Chondrocyte (in vitro differentiated cells): ENCODE results near the gene TENT4A. TPM values are rescaled to one million over a fixed set of nuclear protein-coding genes. Genes with fewer than 3 reads are reported as not detected.

Experiments used
- DNase-seq: peaks from one replicate; pipeline ENCODE4 v3.0.0; 2021; ENCODE audit warnings: mixed read lengths, low spot score
- H3K27ac Mint-ChIP-seq: one replicate; pipeline ENCODE4 v1.8.0; 2021; ENCODE audit warnings: mild to moderate bottlenecking, moderate library complexity, mixed read lengths; ENCODE audit not compliant: unreplicated experiment
- H3K27me3 Mint-ChIP-seq: 2 replicates; pipeline ENCODE4 v1.8.0; 2021; ENCODE audit warnings: low read depth, mixed read lengths
- H3K36me3 Mint-ChIP-seq: 2 replicates; pipeline ENCODE4 v1.8.0; 2021; ENCODE audit warnings: low read depth, mixed read lengths
- H3K4me1 Mint-ChIP-seq: 2 replicates; pipeline ENCODE4 v1.8.0; 2021; ENCODE audit warnings: low read depth, mild to moderate bottlenecking, mixed read lengths
- H3K4me3 Mint-ChIP-seq: one replicate; pipeline ENCODE4 v1.8.0; 2021; ENCODE audit warnings: mild to moderate bottlenecking, moderate library complexity, mixed read lengths; ENCODE audit not compliant: unreplicated experiment
- H3K9me3 Mint-ChIP-seq: 2 replicates; pipeline ENCODE4 v1.8.0; 2021; ENCODE audit warnings: low read depth, mixed read lengths
- CTCF ChIP-seq: fragments of 200-600 bp; sonication (generic); IDR thresholded peaks from 2 replicates; pipeline ENCODE4 v1.5.0; 2021; ENCODE audit warnings: antibody characterized with exemption, mild to moderate bottlenecking, moderate library complexity
- total RNA-seq: library from RNA; stranded (reverse); gene quantifications from 3 replicates; pipeline ENCODE4 v1.2.1, GENCODE V29; 2021

TENT4A gene
- total RNA-seq, 1 donor from 2014 or later = 21.5 TPM

GRCh38 chr5:6698696-6699095 is 14.5 kb upstream of the TENT4A start:
- peaks cover 3% of the 10 kb centered on the region for H3K36me3 Mint-ChIP-seq
- no peak overlapping the region for H3K4me3 Mint-ChIP-seq
- H3K4me1 Mint-ChIP-seq = peaks cover 5% of the 10 kb centered on the region
- TF ChIP-seq CTCF = no peak
- no peaks in the 10 kb centered on the region for H3K9me3 Mint-ChIP-seq
- H3K27ac Mint-ChIP-seq = no peak overlapping the region
- peaks cover 21% of the 10 kb centered on the region for H3K27me3 Mint-ChIP-seq
- DNase-seq = no peak

- Mint-ChIP-seq H3K4me3 (no peak overlapping the region), H3K27ac (no peak overlapping the region), H3K9me3 (no peaks in the 10 kb centered on the region), H3K27me3 (peaks cover 18% of the 10 kb centered on the region), H3K36me3 (peaks cover 3% of the 10 kb centered on the region), H3K4me1 (peaks cover 12% of the 10 kb centered on the region)
- DNase-seq = no peak
- TF ChIP-seq CTCF = no peak
Observed at GRCh38 chr5:6699357-6699756, 13.9 kb upstream of the TENT4A start.

- peaks cover 3% of the 10 kb centered on the region for H3K36me3 Mint-ChIP-seq
- H3K9me3 Mint-ChIP-seq = no peaks in the 10 kb centered on the region
- no peak overlapping the region for H3K27ac Mint-ChIP-seq
- no peak for DNase-seq
- H3K27me3 Mint-ChIP-seq = peaks cover 17% of the 10 kb centered on the region
- peaks cover 20% of the 10 kb centered on the region for H3K4me1 Mint-ChIP-seq
- no peak for TF ChIP-seq CTCF
- no peak overlapping the region for H3K4me3 Mint-ChIP-seq
Observed at GRCh38 chr5:6700074-6700684, 13.1 kb upstream of the TENT4A start.

- H3K9me3 Mint-ChIP-seq = no peaks in the 10 kb centered on the region
- peaks cover 27% of the 10 kb centered on the region for H3K4me1 Mint-ChIP-seq
- H3K4me3 Mint-ChIP-seq = no peak overlapping the region
- H3K27ac Mint-ChIP-seq = no peak overlapping the region
- peaks cover 17% of the 10 kb centered on the region for H3K27me3 Mint-ChIP-seq
- H3K36me3 Mint-ChIP-seq = peaks cover 3% of the 10 kb centered on the region
- no peak for TF ChIP-seq CTCF
- no peak for DNase-seq
Observed at GRCh38 chr5:6700685-6701355, 12.4 kb upstream of the TENT4A start.

- H3K27ac Mint-ChIP-seq = no peak overlapping the region
- H3K4me1 Mint-ChIP-seq = peaks cover 33% of the 10 kb centered on the region
Observed at GRCh38 chr5:6701491-6701890, 11.7 kb upstream of the TENT4A start.

More at GRCh38 chr5:6701491-6701890, 11.7 kb upstream of the TENT4A start:
- peaks cover 15% of the 10 kb centered on the region for H3K27me3 Mint-ChIP-seq
- peaks cover 3% of the 10 kb centered on the region for H3K36me3 Mint-ChIP-seq
- H3K9me3 Mint-ChIP-seq = no peaks in the 10 kb centered on the region
- no peak for TF ChIP-seq CTCF
- DNase-seq = no peak
- H3K4me3 Mint-ChIP-seq = no peak overlapping the region
